Measurements from ENCODE around the gene DZIP1.
A peak's percentile ranks its signal among the peaks of the same experiment; 100 is the strongest.
"Not testable (repeated sequence)": the region's sequence is repeated elsewhere in the genome, so short reads cannot be mapped to it uniquely, and the experiment has no call there.

Gene DZIP1

DNA sequence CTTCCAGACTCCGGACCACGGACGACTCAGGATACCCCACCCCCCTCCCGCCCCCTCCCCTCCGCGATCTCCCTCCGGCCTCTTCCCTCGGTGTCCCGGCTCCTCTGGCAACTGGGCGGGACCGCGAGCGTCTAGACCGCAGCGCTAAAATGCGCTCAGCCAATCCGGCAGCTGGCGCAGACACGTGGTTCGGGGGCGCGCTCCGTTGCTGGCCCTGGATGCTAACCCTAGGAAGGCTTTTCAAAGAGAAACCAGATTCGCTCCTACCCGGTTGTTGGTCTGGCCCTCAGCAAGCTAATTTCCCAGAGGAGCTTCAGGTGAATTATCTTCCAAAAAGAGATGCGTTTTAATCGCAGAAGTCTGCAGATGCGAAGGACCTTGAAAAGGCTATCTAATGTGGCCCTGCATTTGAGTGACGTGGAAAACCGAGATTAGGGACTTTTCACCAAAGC is at the start of gene DZIP1:
Gene DZIP1, minus strand, starts transcription at position 106 of the 452 bp plus-strand sequence. CDS start 2,677 bp downstream, outside the sequence.
- peak in 1 of 4 experiments; percentile 20 for DNase-seq (ENCODE audit: low read depth in 4 of 4, low spot score in 1 of 4)

DNA sequence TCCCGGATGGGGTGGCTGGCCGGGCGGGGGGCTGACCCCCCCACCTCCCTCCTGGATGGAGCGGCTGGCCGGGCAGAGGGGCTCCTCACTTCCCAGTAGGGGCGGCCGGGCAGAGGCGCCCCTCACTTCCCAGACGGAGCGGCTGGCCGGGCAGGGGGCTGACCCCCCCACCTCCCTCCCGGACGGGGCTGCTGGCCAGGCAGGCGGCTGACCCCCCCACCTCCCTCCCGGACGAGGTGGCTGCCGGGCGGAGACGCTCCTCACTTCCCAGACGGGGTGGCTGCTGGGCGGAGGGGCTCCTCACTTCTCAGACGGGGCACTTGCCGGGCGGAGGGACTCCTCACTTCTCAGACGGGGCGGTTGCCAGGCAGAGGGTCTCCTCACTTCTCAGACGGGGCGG is 46.5 kb upstream of the DZIP1 start:
- not testable (repeated sequence) for DNase-seq (ENCODE audit: low read depth in 4 of 4, low spot score in 1 of 4)

GRCh38 chr13:95689582-95689926 is 45.0 kb upstream of the DZIP1 start:
- DNase-seq (ENCODE audit: low read depth in 4 of 4, low spot score in 1 of 4), result no peak

GRCh38 chr13:95684960-95685359 is 40.5 kb upstream of the DZIP1 start:
- not testable (repeated sequence) for DNase-seq (ENCODE audit: low read depth in 4 of 4, low spot score in 1 of 4)

DNA sequence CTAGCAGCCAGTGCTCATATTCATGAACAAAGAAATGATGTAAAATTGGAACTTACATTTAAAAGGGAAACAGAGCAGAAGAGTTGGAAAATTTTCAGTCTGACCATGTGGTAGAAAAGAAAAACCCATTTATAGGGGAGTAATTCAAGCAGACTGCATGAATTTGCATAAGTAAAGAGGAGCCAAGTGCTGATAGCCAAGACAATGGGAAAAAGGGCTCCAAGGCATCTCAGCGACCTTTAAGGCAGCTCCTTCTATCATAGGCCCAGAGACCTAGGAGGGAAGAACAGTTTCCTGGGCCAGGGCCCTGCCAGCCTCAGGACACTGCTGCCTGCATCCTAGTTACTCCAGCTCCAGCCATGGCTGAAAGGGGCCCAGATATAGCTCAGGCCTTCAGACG is 39.9 kb upstream of the DZIP1 start:
- no peak for DNase-seq (ENCODE audit: low read depth in 4 of 4, low spot score in 1 of 4)

- DNase-seq (ENCODE audit: low read depth in 4 of 4, low spot score in 1 of 4), result no peak
These were observed 35.2 kb upstream of the DZIP1 start for GRCh38 chr13:95679722-95680121.

- DNase-seq (ENCODE audit: low read depth in 4 of 4, low spot score in 1 of 4), result no peak
These were observed 34.5 kb upstream of the DZIP1 start for GRCh38 chr13:95678967-95679366.

- peak in 1 of 4 experiments; percentile 22 for DNase-seq (ENCODE audit: low read depth in 4 of 4, low spot score in 1 of 4)
These were observed 33.2 kb upstream of the DZIP1 start for GRCh38 chr13:95677564-95678266.

GRCh38 chr13:95676762-95677563 is 32.5 kb upstream of the DZIP1 start, which contains the start of gene DNAJC3:
TSS of gene DNAJC3 (plus strand) at chr13:95677139. CDS start at chr13:95677256, 117 bp downstream.
- DNase-seq (ENCODE audit: low read depth in 4 of 4, low spot score in 1 of 4), result peak; percentile 90 to 98 (median 93)

- DNase-seq (ENCODE audit: low read depth in 4 of 4, low spot score in 1 of 4), result no peak
These were observed 31.7 kb upstream of the DZIP1 start for GRCh38 chr13:95676105-95676761.

DNA sequence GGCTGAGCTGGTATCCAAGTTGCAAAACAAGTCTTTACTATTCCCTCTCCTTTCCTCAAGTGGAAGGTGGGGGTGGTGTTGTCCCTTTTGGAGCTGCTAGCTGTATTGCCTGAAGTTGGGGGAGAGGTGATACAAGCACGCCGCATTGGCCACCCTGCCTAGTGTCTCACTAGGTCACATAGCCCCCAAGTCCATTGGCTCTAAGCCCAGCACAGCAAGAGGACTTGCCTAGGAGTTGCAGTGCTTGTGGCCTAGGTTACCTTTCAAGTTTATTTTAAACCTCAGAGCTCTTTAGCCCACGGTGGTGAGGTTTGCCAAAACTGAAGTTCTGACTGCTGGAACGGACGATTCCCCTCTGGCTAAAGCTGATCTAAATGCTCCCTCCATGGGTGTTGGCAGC is 27.1 kb upstream of the DZIP1 start:
- DNase-seq (ENCODE audit: low read depth in 4 of 4, low spot score in 1 of 4), result no peak

GRCh38 chr13:95667235-95667634 is 22.7 kb upstream of the DZIP1 start:
- not testable (repeated sequence) for DNase-seq (ENCODE audit: low read depth in 4 of 4, low spot score in 1 of 4)

DNA sequence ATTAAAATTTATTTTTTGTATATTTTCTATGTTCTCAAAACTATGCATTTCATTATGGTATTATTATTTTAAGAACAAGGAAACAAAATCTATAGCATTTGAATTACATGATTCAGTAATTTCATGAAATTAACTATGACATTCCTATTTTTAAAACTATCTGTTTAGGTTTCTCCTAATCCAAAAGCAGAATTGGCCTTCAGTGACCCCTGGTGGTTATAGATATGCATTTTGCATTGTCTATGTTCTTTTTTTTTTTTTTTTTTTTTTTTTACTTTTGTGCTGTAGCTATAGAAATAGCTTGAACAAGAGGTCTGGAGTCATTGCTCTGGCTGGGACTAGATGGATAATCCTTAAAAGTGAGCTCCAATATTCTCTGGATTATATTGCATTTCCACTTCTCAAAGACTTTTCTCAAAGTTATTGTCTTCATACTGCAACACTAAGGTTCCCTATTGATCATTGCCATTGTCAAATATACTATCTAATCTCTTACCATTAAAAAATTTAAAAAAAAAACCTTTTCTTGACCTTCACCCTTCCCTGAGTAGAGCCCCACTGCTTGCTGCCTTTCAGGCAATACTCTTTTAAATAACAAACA is 16.6 kb upstream of the DZIP1 start:
- DNase-seq (ENCODE audit: low read depth in 4 of 4, low spot score in 1 of 4), result no peak

DNA sequence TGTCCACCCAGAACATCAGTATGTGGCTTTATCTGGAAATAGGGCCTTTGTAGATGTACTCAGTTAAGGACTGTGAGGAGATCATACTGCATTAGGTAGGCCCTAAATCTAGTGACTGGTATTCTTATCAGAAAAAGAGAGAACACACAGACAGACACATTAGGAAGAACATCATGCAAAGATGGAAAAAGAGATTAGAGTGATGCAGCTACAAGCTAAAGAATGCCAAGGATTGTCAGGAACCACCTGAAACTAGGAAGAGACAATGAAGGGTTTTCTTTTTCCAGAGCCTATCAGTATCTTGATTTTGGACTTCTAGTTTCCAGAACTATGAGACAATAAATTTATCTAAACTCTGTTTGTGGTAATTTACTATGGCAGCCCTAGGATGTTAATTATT is 15.0 kb upstream of the DZIP1 start:
- no peak for DNase-seq (ENCODE audit: low read depth in 4 of 4, low spot score in 1 of 4)

DNA sequence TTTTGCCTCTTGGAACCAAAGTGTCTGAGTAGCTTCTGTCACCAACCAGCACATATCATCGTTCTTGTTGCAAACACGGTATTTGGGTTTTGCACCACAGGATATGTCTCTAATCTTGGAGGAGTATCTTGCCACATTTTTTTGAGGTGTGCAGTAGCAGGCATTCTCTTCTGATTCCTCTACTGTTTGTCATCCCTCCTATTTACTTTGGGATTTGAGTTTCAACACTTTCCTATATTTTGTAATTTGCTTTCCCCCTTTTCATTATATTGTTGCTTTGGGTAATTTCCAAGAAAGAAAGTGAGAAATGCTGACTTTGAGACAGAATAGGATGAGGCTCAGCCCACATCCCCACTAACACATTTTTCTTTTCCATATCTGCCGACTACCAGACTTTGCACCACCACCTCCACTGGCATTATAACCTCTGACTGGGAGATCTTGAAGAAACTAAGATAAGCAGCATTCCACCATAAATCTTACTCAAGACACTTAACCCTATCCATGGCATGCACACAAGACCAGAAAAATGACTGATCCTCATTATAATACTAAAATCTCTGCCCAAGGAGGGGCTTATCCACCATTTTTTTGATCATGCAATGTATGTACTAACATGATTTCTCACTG is 12.0 kb upstream of the DZIP1 start:
- no peak for DNase-seq (ENCODE audit: low read depth in 4 of 4, low spot score in 1 of 4)

DNA sequence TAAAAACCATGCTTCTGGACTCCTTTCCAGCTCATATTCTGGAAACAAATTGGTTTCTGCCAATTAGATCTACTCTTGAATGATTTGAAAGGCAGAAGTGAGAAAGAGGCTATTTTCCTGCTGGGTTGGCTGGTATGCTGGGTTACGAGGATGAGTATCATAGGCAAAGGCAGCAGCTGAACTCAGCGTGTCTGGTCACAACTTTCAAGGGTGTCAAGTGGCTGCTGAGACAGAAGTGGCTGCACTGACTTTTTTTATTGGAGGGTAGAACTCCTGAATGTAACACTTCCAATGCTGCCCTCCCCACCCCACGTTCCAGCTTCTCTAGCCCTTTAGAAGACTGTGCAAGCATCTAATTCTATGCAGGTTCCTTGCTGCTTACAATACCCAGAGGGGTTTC is 8.3 kb upstream of the DZIP1 start:
- DNase-seq (ENCODE audit: low read depth in 4 of 4, low spot score in 1 of 4), result no peak

DNA sequence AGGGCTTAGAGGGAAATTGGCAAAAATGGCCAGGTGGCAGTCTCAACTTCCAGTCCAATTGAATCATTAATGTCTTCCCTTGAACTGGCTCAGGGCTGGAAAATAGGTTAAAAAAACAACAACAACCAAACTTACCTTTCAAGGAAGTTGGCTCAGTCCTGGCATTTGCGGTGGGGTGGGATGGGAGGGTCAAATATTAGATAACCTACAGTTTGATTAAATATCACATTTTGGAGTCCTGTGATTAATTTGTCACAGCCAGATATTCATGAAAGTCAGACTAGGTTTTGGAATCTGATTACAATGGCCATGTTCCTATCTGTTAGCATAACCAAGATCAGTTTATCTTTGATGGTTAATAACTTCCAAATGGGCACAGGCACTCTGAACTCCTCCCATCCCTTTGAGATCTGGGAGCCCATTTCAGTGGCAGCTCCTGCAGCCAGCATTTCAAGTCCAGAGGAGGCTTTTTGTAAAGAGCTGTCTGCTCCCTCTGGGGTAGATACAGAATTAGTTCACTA is 7.8 kb upstream of the DZIP1 start:
- DNase-seq (ENCODE audit: low read depth in 4 of 4, low spot score in 1 of 4), result no peak

DNA sequence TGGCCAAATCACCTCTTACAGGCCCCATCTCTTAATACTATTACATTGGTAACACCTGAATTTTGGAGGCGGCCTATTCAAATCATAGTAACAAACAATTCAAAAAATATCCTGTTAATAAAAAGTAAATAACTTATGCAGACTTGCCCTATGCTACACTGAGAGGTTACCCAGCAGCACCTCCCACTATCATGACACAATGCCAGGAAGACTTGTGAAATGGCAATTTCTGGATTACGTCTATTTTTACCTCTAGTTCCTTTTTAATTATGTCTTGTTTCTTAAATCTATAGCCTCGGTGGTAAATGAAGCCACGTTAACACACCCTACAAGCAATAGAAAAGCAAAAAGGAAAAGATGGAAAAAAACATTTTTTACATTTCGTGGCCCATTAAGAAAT is 6.2 kb upstream of the DZIP1 start:
- no peak for DNase-seq (ENCODE audit: low read depth in 4 of 4, low spot score in 1 of 4)

GRCh38 chr13:95647321-95647720 is 2.8 kb upstream of the DZIP1 start:
- DNase-seq (ENCODE audit: low read depth in 4 of 4, low spot score in 1 of 4), result no peak

GRCh38 chr13:95643936-95644598 is 439 bp downstream of the DZIP1 start:
- DNase-seq (ENCODE audit: low read depth in 4 of 4, low spot score in 1 of 4), result no peak

All from stimulated activated CD4-positive, alpha-beta T cell treated with anti-CD3 and anti-CD28 coated beads, Interleukin-1b, Interleukin-23, amount 100 ng/mL, for 24 hours (primary cell).